Measurements from ENCODE around the gene MAB21L4. TPM values are rescaled to one million over a fixed set of nuclear protein-coding genes. Genes with fewer than 3 reads are reported as not detected.

MAB21L4 gene
- polyA plus RNA-seq, 1 experiment = not detected

- Histone ChIP-seq H3K27ac (ENCODE audit: low read depth, low read length) (no peak overlapping the region), H3K9me3 (ENCODE audit: control insufficient read depth, insufficient read depth, low read length) (no peaks in the 10 kb centered on the region)
- CTCF ChIA-PET = interaction anchor here (1.2 to 1.5 kb wide), 2 partner anchors 32 to 42 kb away, joined by 3 to 7 read pairs; no protein-coding TSS in a partner anchor
Observed at GRCh38 chr2:240881913-240882312, 14.0 kb downstream of the MAB21L4 start.

DNA sequence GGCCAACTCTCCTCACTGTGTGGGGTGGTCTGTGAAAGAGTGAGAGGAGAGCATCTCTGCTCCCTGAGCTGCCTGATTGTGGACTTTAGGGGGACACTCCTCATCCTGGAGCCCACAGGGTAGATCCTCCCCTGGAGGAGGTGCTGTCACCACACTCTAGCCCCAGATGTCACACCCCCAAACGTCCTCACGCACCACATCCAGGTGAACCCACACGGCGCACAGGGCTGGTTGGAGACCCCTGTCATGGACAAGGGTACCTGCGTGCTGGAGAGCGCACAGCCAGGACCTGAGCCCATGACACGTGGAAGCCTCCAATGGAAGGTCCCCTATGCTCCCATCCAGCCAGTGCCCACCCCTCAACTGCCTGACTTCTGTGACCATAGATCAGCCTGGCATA lies 16.9 kb downstream of the MAB21L4 start:
- Histone ChIP-seq H3K27me3 (ENCODE audit: control insufficient read depth, insufficient read depth, low read length) (peaks cover 13% of the 10 kb centered on the region), H3K4me3 (ENCODE audit: low read depth, low read length) (no peak overlapping the region), H3K9me3 (ENCODE audit: control insufficient read depth, insufficient read depth, low read length) (no peaks in the 10 kb centered on the region; the same call in 1 of the 2 replicates), H3K27ac (ENCODE audit: low read depth, low read length) (no peak overlapping the region)
- no peak for TF ChIP-seq CTCF (IDR thresholded peaks at IDR 0.05; ENCODE audit: low read depth, low read length)
- DNase-seq (ENCODE audit: low read depth, low spot score) = no peak
- ChIA-PET POLR2A (no interaction called here), CTCF (no interaction called here)

More at GRCh38 chr2:240881913-240882312, 14.0 kb downstream of the MAB21L4 start:
- no peak for DNase-seq (ENCODE audit: low read depth, low spot score)
- POLR2A ChIA-PET = no interaction called here
- Histone ChIP-seq H3K27me3 (ENCODE audit: control insufficient read depth, insufficient read depth, low read length) (peaks cover 13% of the 10 kb centered on the region), H3K4me3 (ENCODE audit: low read depth, low read length) (no peak overlapping the region)
- no peak for TF ChIP-seq CTCF (IDR thresholded peaks at IDR 0.05; ENCODE audit: low read depth, low read length)

- Histone ChIP-seq H3K9me3 (ENCODE audit: control insufficient read depth, insufficient read depth, low read length) (no peaks in the 10 kb centered on the region; the same call in 1 of the 2 replicates), H3K4me3 (ENCODE audit: low read depth, low read length) (no peak overlapping the region), H3K27me3 (ENCODE audit: control insufficient read depth, insufficient read depth, low read length) (peaks cover 12% of the 10 kb centered on the region), H3K27ac (ENCODE audit: low read depth, low read length) (no peak overlapping the region)
- TF ChIP-seq CTCF (IDR thresholded peaks at IDR 0.05; ENCODE audit: low read depth, low read length) = no peak
- ChIA-PET CTCF (no interaction called here), POLR2A (no interaction called here)
- no peak for DNase-seq (ENCODE audit: low read depth, low spot score)
Observed at GRCh38 chr2:240878341-240878936, 17.5 kb downstream of the MAB21L4 start.

DNA sequence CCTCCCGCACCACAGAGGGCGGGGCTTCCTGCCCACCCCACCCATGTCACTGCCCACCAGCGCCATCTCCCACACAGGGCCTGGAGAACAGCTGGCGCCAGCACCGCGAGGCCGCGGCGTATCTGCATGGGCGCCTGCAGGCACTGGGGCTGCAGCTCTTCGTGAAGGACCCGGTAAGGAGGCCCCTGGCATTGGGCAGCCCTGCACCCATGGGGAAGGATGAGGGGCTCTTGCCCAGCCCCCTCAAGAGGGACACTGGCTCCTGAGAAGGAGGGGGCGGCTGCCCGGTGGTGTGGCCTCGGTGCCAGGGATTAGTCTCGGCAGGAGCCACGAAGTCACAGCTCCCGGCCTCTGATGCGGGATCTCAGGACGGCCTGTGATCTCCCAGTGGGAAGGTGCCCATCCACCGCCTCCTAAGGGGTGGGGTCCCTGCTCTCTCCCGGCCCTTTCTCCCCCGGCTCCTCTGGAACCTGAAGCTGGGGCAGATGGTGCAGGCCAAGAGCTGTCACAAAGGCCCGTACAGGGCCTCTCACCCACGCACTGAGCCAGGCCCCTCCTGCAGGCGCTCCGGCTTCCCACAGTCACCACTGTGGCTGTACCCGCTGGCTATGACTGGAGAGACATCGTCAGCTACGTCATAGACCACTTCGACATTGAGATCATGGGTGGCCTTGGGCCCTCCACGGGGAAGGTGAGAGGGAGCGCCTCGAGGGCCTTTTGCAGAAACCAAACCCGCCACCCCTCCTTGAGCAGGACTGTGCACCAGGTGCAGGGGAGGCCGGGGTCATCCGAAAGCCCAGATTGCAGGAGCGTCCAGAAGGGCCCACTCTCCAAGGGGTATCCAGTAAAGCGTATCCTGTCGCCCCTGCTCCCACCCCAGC lies 18.3 kb downstream of the MAB21L4 start:
- H3K27ac ChIP-seq (ENCODE audit: low read depth, low read length) = no peak overlapping the region
- no peak for DNase-seq (ENCODE audit: low read depth, low spot score)
- no peaks in the 10 kb centered on the region; the same call in 1 of the 2 replicates for H3K9me3 ChIP-seq (ENCODE audit: control insufficient read depth, insufficient read depth, low read length)
- POLR2A ChIA-PET = no interaction called here
- peaks cover 10% of the 10 kb centered on the region for H3K27me3 ChIP-seq (ENCODE audit: control insufficient read depth, insufficient read depth, low read length)
- no peak for TF ChIP-seq CTCF (IDR thresholded peaks at IDR 0.05; ENCODE audit: low read depth, low read length)
- CTCF ChIA-PET = no interaction called here
- H3K4me3 ChIP-seq (ENCODE audit: low read depth, low read length) = no peak overlapping the region

Measured in AG04450 (cell line).